NT2/D1 (cell line): ENCODE data around the gene TMPRSS4.

ENCODE experiments used
- SUZ12 ChIP-seq: IDR thresholded peaks from 2 replicates; pipeline ENCODE4 v1.6.1; 2011; ENCODE audit not compliant: insufficient read length, insufficient read depth; ENCODE audit errors: extremely low read depth
- YY1 ChIP-seq: IDR thresholded peaks from 2 replicates; pipeline ENCODE4 v1.6.1; 2011; ENCODE audit not compliant: insufficient read length, insufficient read depth
- ZNF274 ChIP-seq: IDR thresholded peaks from 2 replicates; pipeline ENCODE4 v1.6.1; 2011; ENCODE audit warnings: mild to moderate bottlenecking, low read depth, low read length

GRCh38 chr11:118168751-118169150, 91.9 kb downstream of the TMPRSS4 start:
- no peak for TF ChIP-seq ZNF274
- TF ChIP-seq YY1, result no peak
- no peak for TF ChIP-seq SUZ12
